ENCODE data around the gene SH3PXD2A. TPM values are rescaled to one million over a fixed set of nuclear protein-coding genes. Genes with fewer than 3 reads are reported as not detected.

Gene SH3PXD2A
- total RNA-seq, 1 experiment from 2014 or later, result 54.9 TPM

- DNase-seq (ENCODE audit: low spot score), result no peak
- Histone ChIP-seq H3K4me1 (ENCODE audit: insufficient read depth, low read length, poor library complexity, severe bottlenecking) (no peaks in the 10 kb centered on the region), H3K27ac (ENCODE audit: low read depth, low read length, poor library complexity, severe bottlenecking) (no peak overlapping the region), H3K27me3 (replicated peaks; ENCODE audit: insufficient read depth, low read depth, low read length, poor library complexity) (no peaks in the 10 kb centered on the region), H3K4me3 (ENCODE audit: low read depth, low read length, poor library complexity, severe bottlenecking) (no peak overlapping the region), H3K9me3 (ENCODE audit: low read depth, low read length, poor library complexity, severe bottlenecking) (no peaks in the 10 kb centered on the region), H3K36me3 (ENCODE audit: insufficient read depth, low read length, poor library complexity, severe bottlenecking) (peaks cover 19% of the 10 kb centered on the region)
- CTCF ChIA-PET, result no interaction called here
- POLR2A ChIA-PET (ENCODE audit: low non-redundant PET), result no interaction called here
- no peak for TF ChIP-seq CTCF (conservative IDR thresholded peaks at IDR 0.05; ENCODE audit: low read depth, low read length)
- no peak for TF ChIP-seq EZH2 (IDR thresholded peaks at IDR 0.05; ENCODE audit: borderline replicate concordance, low read depth, low read length, poor library complexity, severe bottlenecking)
- intact Hi-C loops (cut with micrococcal nuclease; ENCODE audit: unreplicated experiment), result loop anchor here (2.0 to 10.0 kb wide), 4 partner anchors 87 to 605 kb away; no protein-coding TSS in a partner anchor
- BruUV-seq (replicated peaks), result no TSS peak
Measured at GRCh38 chr10:103599907-103600306, 255.5 kb downstream of the SH3PXD2A start.

DNA sequence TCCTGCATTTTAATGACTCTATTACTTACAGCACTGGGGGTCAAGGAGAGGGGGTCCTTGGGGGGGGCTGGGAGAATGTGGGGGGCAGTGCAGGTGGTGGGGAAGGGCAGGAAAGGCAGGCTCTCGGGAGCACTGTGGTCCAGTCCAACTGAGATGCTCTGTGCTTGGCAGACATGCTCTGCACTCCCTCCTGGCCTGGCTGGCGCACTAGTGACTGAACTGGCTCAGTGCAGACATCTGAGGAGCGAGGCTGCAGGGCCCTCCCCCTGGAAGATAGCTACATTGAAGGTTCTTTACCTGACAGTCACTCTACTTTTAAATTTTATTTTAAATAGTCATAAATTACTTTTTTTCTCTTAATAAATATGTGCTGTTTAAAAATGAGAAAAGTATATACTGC, 256.2 kb downstream of the SH3PXD2A start:
- intact Hi-C loops (cut with micrococcal nuclease; ENCODE audit: unreplicated experiment), result loop anchor here (2.0 to 10.0 kb wide), 4 partner anchors 88 to 606 kb away; no protein-coding TSS in a partner anchor
- BruUV-seq (replicated peaks), result no TSS peak
- CTCF ChIA-PET, result interaction anchor here (1.0 to 1.4 kb wide), 2 partner anchors 14 to 87 kb away, joined by 4 to 7 read pairs; no protein-coding TSS in a partner anchor
- Histone ChIP-seq H3K4me3 (ENCODE audit: low read depth, low read length, poor library complexity, severe bottlenecking) (no peak overlapping the region), H3K27ac (ENCODE audit: low read depth, low read length, poor library complexity, severe bottlenecking) (no peak overlapping the region), H3K36me3 (ENCODE audit: insufficient read depth, low read length, poor library complexity, severe bottlenecking) (peaks cover 12% of the 10 kb centered on the region), H3K4me1 (ENCODE audit: insufficient read depth, low read length, poor library complexity, severe bottlenecking) (no peaks in the 10 kb centered on the region), H3K27me3 (replicated peaks; ENCODE audit: insufficient read depth, low read depth, low read length, poor library complexity) (no peaks in the 10 kb centered on the region), H3K9me3 (ENCODE audit: low read depth, low read length, poor library complexity, severe bottlenecking) (no peaks in the 10 kb centered on the region)
- POLR2A ChIA-PET (ENCODE audit: low non-redundant PET), result no interaction called here
- no peak for DNase-seq (ENCODE audit: low spot score)
- TF ChIP-seq EZH2 (IDR thresholded peaks at IDR 0.05; ENCODE audit: borderline replicate concordance, low read depth, low read length, poor library complexity, severe bottlenecking) (no peak), CTCF (conservative IDR thresholded peaks at IDR 0.05; ENCODE audit: low read depth, low read length) (no peak)

- Histone ChIP-seq H3K27me3 (replicated peaks; ENCODE audit: insufficient read depth, low read depth, low read length, poor library complexity) (no peaks in the 10 kb centered on the region), H3K27ac (ENCODE audit: low read depth, low read length, poor library complexity, severe bottlenecking) (no peak overlapping the region), H3K36me3 (ENCODE audit: insufficient read depth, low read length, poor library complexity, severe bottlenecking) (peaks cover 10% of the 10 kb centered on the region), H3K4me3 (ENCODE audit: low read depth, low read length, poor library complexity, severe bottlenecking) (no peak overlapping the region), H3K4me1 (ENCODE audit: insufficient read depth, low read length, poor library complexity, severe bottlenecking) (no peaks in the 10 kb centered on the region), H3K9me3 (ENCODE audit: low read depth, low read length, poor library complexity, severe bottlenecking) (no peaks in the 10 kb centered on the region)
- ChIA-PET POLR2A (ENCODE audit: low non-redundant PET) (no interaction called here), CTCF (interaction anchor here (0.5 to 1.4 kb wide), 3 partner anchors 15 to 296 kb away, joined by 4 to 7 read pairs (median 7); no protein-coding TSS in a partner anchor)
- BruUV-seq (replicated peaks), result no TSS peak
- intact Hi-C loops (cut with micrococcal nuclease; ENCODE audit: unreplicated experiment), result loop anchor here (2.0 to 10.0 kb wide), 4 partner anchors 88 to 606 kb away; no protein-coding TSS in a partner anchor
- TF ChIP-seq EZH2 (IDR thresholded peaks at IDR 0.05; ENCODE audit: borderline replicate concordance, low read depth, low read length, poor library complexity, severe bottlenecking), result no peak
- peak; percentile 77 for TF ChIP-seq CTCF (conservative IDR thresholded peaks at IDR 0.05; ENCODE audit: low read depth, low read length)
- peak; percentile 78 for DNase-seq (ENCODE audit: low spot score)
Measured at GRCh38 chr10:103598654-103599115, 256.7 kb downstream of the SH3PXD2A start.
